Psoas muscle (tissue), 8 donors: ENCODE data around the gene DISC1. TPM values are rescaled to one million over a fixed set of nuclear protein-coding genes. Genes with fewer than 3 reads are reported as not detected.

Source experiments
- ATAC-seq, 4 donors: fragments of 200-7000 bp; cut with Tn5 transposase; one replicate each; pipeline ENCODE4 v1.9.1; 2020; ENCODE audit warnings: moderate library complexity in 3 of 4, mild to moderate bottlenecking in 2 of 4
- DNase-seq, 2 donors: peaks; one replicate each; pipeline ENCODE4 v3.0.0-alpha.2; 2020
- H3K27ac ChIP-seq: fragments of 200-600 bp; one replicate; pipeline ENCODE4 v1.8.0; 2022
- H3K27me3 ChIP-seq, 3 donors: fragments of 200-600 bp in 1 of 3; one replicate each; pipeline versions ENCODE4 v1.6.1 to v1.8.0; 2013 to 2022; ENCODE audit warnings: low read length in 2 of 3, mild to moderate bottlenecking in 2 of 3, moderate library complexity in 1 of 3; ENCODE audit not compliant: insufficient read depth in 3 of 3
- H3K36me3 ChIP-seq, 2 donors: fragments of 200-600 bp in 1 of 2; one replicate each; pipeline versions ENCODE4 v1.6.1 to v1.8.0; 2013 to 2022; ENCODE audit warnings: low read depth in 1 of 2, mild to moderate bottlenecking in 1 of 2, moderate library complexity in 1 of 2; ENCODE audit not compliant: insufficient read depth in 1 of 2
- H3K4me1 ChIP-seq: fragments of 200-600 bp; one replicate; pipeline ENCODE4 v1.8.0; 2022
- H3K4me3 ChIP-seq: fragments of 200-600 bp; one replicate; pipeline ENCODE4 v1.8.0; 2022; ENCODE audit warnings: mild to moderate bottlenecking
- H3K9me3 ChIP-seq: fragments of 200-600 bp; one replicate; pipeline ENCODE4 v1.8.0; 2022
- WGBS, 3 donors: extraction: QIAGEN DNeasy Blood & Tissue Kit; methylation state at CpG; one replicate each; pipeline versions ENCODE4 v1.1.6 to v1.1.7; 2013; 5-methylcytosine and 5-hydroxymethylcytosine counted together
- intact Hi-C, 2 donors: fragments of 100-400 bp; cut with DNase I; formaldehyde crosslinking; loops; one replicate each; pipeline versions ENCODE4 v1.11.0 to v1.14.2; 2022
- polyA plus RNA-seq, 3 donors: library from polyadenylated mRNA; stranded (reverse); fragments of 200-250 nt; gene quantifications; one replicate each; pipeline ENCODE4 v1.2.3, GENCODE V29; 2013
- total RNA-seq, 4 donors: library from RNA; stranded (reverse); fragmentation: NEBNext Ultra II Directional in 2 of 4; extraction: Animal tissue kit (Norgen Biotek cat#: 25700) in 2 of 4; gene quantifications; one replicate each; pipeline versions ENCODE4 v1.2.1 to v1.2.4, GENCODE V29; 2021 to 2023
- TF ChIP-seq, protein P1 (sequence below): fragments of 200-600 bp; IDR thresholded peaks from one replicate; pipeline ENCODE4 v1.8.0; 2022; ENCODE audit warnings: antibody characterized with exemption
- donor health status: healthy with polysubstance abuse.
- donor health status: DM: no; HTN: no; CAD: no; lungs with moderate emphysema.
- donor health status: Bipolar disorder and iron deficiency.
- donor health status: healthy.
- donor health status: DM: yes; HTN: yes; CAD: no.
- donor health status: DM: no; HTN: no; CAD: no.
- donor health status: DM: no; HTN: no; CAD: no.
- donor health status: DM: yes; HTN: yes; CAD: no.

Gene DISC1
- total and polyA plus RNA-seq, 7 donors, result 0.35 to 2.8 (median 1.6) TPM

- H3K27ac ChIP-seq, result no peak overlapping the region
- intact Hi-C loops, result no loop called here
- TF ChIP-seq, protein P1, sequence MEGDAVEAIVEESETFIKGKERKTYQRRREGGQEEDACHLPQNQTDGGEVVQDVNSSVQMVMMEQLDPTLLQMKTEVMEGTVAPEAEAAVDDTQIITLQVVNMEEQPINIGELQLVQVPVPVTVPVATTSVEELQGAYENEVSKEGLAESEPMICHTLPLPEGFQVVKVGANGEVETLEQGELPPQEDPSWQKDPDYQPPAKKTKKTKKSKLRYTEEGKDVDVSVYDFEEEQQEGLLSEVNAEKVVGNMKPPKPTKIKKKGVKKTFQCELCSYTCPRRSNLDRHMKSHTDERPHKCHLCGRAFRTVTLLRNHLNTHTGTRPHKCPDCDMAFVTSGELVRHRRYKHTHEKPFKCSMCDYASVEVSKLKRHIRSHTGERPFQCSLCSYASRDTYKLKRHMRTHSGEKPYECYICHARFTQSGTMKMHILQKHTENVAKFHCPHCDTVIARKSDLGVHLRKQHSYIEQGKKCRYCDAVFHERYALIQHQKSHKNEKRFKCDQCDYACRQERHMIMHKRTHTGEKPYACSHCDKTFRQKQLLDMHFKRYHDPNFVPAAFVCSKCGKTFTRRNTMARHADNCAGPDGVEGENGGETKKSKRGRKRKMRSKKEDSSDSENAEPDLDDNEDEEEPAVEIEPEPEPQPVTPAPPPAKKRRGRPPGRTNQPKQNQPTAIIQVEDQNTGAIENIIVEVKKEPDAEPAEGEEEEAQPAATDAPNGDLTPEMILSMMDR, result no peak
- no peaks in the 10 kb centered on the region for H3K36me3 ChIP-seq
- DNase-seq (no peak), ATAC-seq (no peak)
- no peaks in the 10 kb centered on the region for H3K9me3 ChIP-seq
- 69 to 77% (median 69%) methylated on average over 6 of the region's 6 CpGs for WGBS, 3 donors
- no peaks in the 10 kb centered on the region for H3K4me1 ChIP-seq
- H3K4me3 ChIP-seq, result no peak overlapping the region
- H3K27me3 ChIP-seq, result no peaks in the 10 kb centered on the region
Observed at GRCh38 chr1:231705806-231706760, 79.5 kb downstream of the DISC1 start.

DNA sequence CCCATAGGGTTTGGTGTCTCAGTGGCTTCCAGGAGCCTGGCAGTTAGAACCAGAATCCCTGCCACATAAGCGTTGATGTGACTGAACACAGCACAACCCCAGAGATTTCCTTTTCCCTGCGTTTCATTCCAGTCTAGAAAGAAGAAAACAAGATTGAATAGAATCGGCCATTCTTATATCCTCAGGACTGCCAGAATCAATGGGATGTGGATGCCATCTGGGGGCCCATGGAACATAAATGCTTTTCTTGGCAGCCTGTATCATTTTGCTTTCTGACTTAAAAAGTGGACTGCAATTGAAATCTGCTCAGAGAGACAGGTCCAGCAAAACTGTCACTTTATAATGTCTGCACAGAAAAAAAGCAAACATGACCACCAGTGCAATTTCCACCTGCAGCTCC lies 80.3 kb downstream of the DISC1 start:
- WGBS, 3 donors, result 70 to 76% (median 74%) methylated on average over 3 of the region's 3 CpGs
- intact Hi-C loops, result no loop called here
- TF ChIP-seq, protein P1, result no peak

GRCh38 chr1:231707407-231707806 lies 80.8 kb downstream of the DISC1 start:
- Histone ChIP-seq H3K27me3 (peaks cover 0 to 3% (median 0%) of the 10 kb centered on the region in 3 donors), H3K9me3 (no peaks in the 10 kb centered on the region), H3K36me3 (no peaks in the 10 kb centered on the region), H3K4me3 (no peak overlapping the region), H3K27ac (no peak overlapping the region), H3K4me1 (no peaks in the 10 kb centered on the region)
- intact Hi-C loops, result no loop called here
- DNase-seq (no peak), ATAC-seq (no peak)
- TF ChIP-seq, protein P1, result no peak

More for the DNA sequence above, 80.3 kb downstream of the DISC1 start:
- Histone ChIP-seq H3K4me3 (no peak overlapping the region), H3K27me3 (peaks cover 0 to under 1% (median 0%) of the 10 kb centered on the region in 3 donors), H3K27ac (no peak overlapping the region), H3K36me3 (no peaks in the 10 kb centered on the region), H3K9me3 (no peaks in the 10 kb centered on the region), H3K4me1 (no peaks in the 10 kb centered on the region)
- ATAC-seq (no peak), DNase-seq (no peak)

DNA sequence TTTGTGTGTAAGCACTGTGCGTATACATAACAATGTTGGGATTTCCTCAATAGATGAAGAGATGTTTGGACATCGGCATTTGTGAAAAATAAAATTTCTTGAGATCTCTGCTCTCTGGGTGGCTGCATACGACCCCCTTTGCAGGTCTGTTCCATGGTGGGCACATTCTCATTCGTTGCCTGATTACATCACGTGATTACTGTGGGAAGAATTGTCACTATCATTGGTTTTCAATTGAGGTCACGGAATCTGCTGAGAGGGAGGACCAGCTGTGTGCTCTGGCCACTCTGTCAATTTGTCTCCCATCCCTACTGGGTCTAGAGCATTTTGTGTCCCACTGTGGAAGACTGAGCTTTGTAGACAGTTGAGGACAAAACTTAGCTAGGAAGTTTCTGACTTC lies 81.8 kb downstream of the DISC1 start:
- DNase-seq (no peak), ATAC-seq (no peak)
- Histone ChIP-seq H3K4me1 (no peaks in the 10 kb centered on the region), H3K9me3 (no peaks in the 10 kb centered on the region), H3K27me3 (peaks cover 0 to 3% (median 0%) of the 10 kb centered on the region in 3 donors), H3K27ac (no peak overlapping the region), H3K36me3 (no peaks in the 10 kb centered on the region), H3K4me3 (no peak overlapping the region)
- WGBS, 3 donors, result 95 to 97% (median 96%) methylated on average over 6 of the region's 6 CpGs
- intact Hi-C loops, result no loop called here
- TF ChIP-seq, protein P1, result no peak
